ENCODE measurements around the gene SH3D19.

SH3D19 gene

GRCh38 chr4:151174784-151175183 is 150.6 kb downstream of the SH3D19 start:
- Histone ChIP-seq H2AFZ (ENCODE audit: insufficient read depth, low read length, poor library complexity) (no peak overlapping the region), H2BK120ac (ENCODE audit: insufficient read depth, low read length, poor library complexity) (no peak overlapping the region), H3K18ac (ENCODE audit: low read length) (no peak overlapping the region), H4K12ac (ENCODE audit: low read depth, low read length) (no peak overlapping the region), H3K4me2 (ENCODE audit: low read length) (no peak overlapping the region), H3K27ac (ENCODE audit: low read depth, low read length) (no peak overlapping the region), H4K91ac (ENCODE audit: low read depth, low read length) (no peak overlapping the region), H2BK5ac (ENCODE audit: low read depth, low read length, poor library complexity) (no peak overlapping the region), H2BK12ac (ENCODE audit: low read length) (no peak overlapping the region), H3K27me3 (ENCODE audit: insufficient read depth, low read length) (no peaks in the 10 kb centered on the region), H3K79me1 (ENCODE audit: low read length) (no peaks in the 10 kb centered on the region), H3K4me1 (ENCODE audit: control insufficient read depth in 1 of 2, insufficient read depth in 2 of 2, low read length in 2 of 2) (peaks cover 0 to 3% of the 10 kb centered on the region in 2 experiments), H3K4ac (ENCODE audit: low read depth, low read length) (no peak overlapping the region), H2AK5ac (ENCODE audit: low read length) (no peak overlapping the region), H3K36me3 (ENCODE audit: control insufficient read depth in 1 of 2, insufficient read depth in 2 of 2, low read length in 2 of 2) (peaks cover 7 to 17% of the 10 kb centered on the region in 2 experiments), H4K8ac (ENCODE audit: low read depth, low read length) (no peak overlapping the region), H3K79me2 (ENCODE audit: control insufficient read depth, insufficient read depth, low read length, poor library complexity) (no peaks in the 10 kb centered on the region), H3K9me3 (ENCODE audit: insufficient read depth, low read depth, low read length) (no peaks in the 10 kb centered on the region), H3K9ac (ENCODE audit: low read length) (no peak overlapping the region), H3K4me3 (ENCODE audit: low read depth, low read length) (no peak overlapping the region), H3K14ac (ENCODE audit: low read length) (no peak overlapping the region), H3K23ac (ENCODE audit: low read length) (no peak overlapping the region)
- DNase-seq = no peak
- WGBS (ENCODE audit: extremely low coverage, insufficient coverage, insufficient read length) = no CpG with 5 or more reads among the region's 7 CpGs

GRCh38 chr4:151173871-151174270 is 151.5 kb downstream of the SH3D19 start:
- no peak overlapping the region for H4K12ac ChIP-seq (ENCODE audit: low read depth, low read length)
- H2AFZ ChIP-seq (ENCODE audit: insufficient read depth, low read length, poor library complexity) = no peak overlapping the region
- WGBS (ENCODE audit: extremely low coverage, insufficient coverage, insufficient read length) = no CpG with 5 or more reads among the region's 3 CpGs
- H3K27me3 ChIP-seq (ENCODE audit: insufficient read depth, low read length) = no peaks in the 10 kb centered on the region
- no peaks in the 10 kb centered on the region for H3K9me3 ChIP-seq (ENCODE audit: insufficient read depth, low read depth, low read length)
- no peaks in the 10 kb centered on the region for H3K79me1 ChIP-seq (ENCODE audit: low read length)
- no peak overlapping the region for H2BK12ac ChIP-seq (ENCODE audit: low read length)
- H4K8ac ChIP-seq (ENCODE audit: low read depth, low read length) = no peak overlapping the region
- H2AK5ac ChIP-seq (ENCODE audit: low read length) = no peak overlapping the region
- no peak overlapping the region for H2BK5ac ChIP-seq (ENCODE audit: low read depth, low read length, poor library complexity)
- no peak overlapping the region for H3K4ac ChIP-seq (ENCODE audit: low read depth, low read length)
- H3K4me1 ChIP-seq (ENCODE audit: control insufficient read depth in 1 of 2, insufficient read depth in 2 of 2, low read length in 2 of 2) = peaks cover 0 to 3% of the 10 kb centered on the region in 2 experiments
- no peak for DNase-seq
- peaks cover 7 to 17% of the 10 kb centered on the region in 2 experiments for H3K36me3 ChIP-seq (ENCODE audit: control insufficient read depth in 1 of 2, insufficient read depth in 2 of 2, low read length in 2 of 2)
- no peak overlapping the region for H3K18ac ChIP-seq (ENCODE audit: low read length)
- H3K4me3 ChIP-seq (ENCODE audit: low read depth, low read length) = no peak overlapping the region
- no peaks in the 10 kb centered on the region for H3K79me2 ChIP-seq (ENCODE audit: control insufficient read depth, insufficient read depth, low read length, poor library complexity)
- no peak overlapping the region for H3K14ac ChIP-seq (ENCODE audit: low read length)
- no peak overlapping the region for H3K23ac ChIP-seq (ENCODE audit: low read length)
- no peak overlapping the region for H3K9ac ChIP-seq (ENCODE audit: low read length)
- H2BK120ac ChIP-seq (ENCODE audit: insufficient read depth, low read length, poor library complexity) = no peak overlapping the region
- H3K27ac ChIP-seq (ENCODE audit: low read depth, low read length) = no peak overlapping the region
- no peak overlapping the region for H4K91ac ChIP-seq (ENCODE audit: low read depth, low read length)
- H3K4me2 ChIP-seq (ENCODE audit: low read length) = no peak overlapping the region

- H4K12ac ChIP-seq (ENCODE audit: low read depth, low read length) = no peak overlapping the region
- no peak overlapping the region for H3K4me3 ChIP-seq (ENCODE audit: low read depth, low read length)
- H3K4me1 ChIP-seq (ENCODE audit: control insufficient read depth in 1 of 2, insufficient read depth in 2 of 2, low read length in 2 of 2) = peaks cover 0 to 3% of the 10 kb centered on the region in 2 experiments
- DNase-seq = peak in 1 of 2 donors; percentile 63
- H2BK12ac ChIP-seq (ENCODE audit: low read length) = no peak overlapping the region
- no peak overlapping the region for H3K4me2 ChIP-seq (ENCODE audit: low read length)
- no peak overlapping the region for H3K18ac ChIP-seq (ENCODE audit: low read length)
- H3K79me1 ChIP-seq (ENCODE audit: low read length) = no peaks in the 10 kb centered on the region
- H2AFZ ChIP-seq (ENCODE audit: insufficient read depth, low read length, poor library complexity) = no peak overlapping the region
- WGBS (ENCODE audit: extremely low coverage, insufficient coverage, insufficient read length) = no CpG with 5 or more reads among the region's 3 CpGs
- no peaks in the 10 kb centered on the region for H3K9me3 ChIP-seq (ENCODE audit: insufficient read depth, low read depth, low read length)
- H4K8ac ChIP-seq (ENCODE audit: low read depth, low read length) = no peak overlapping the region
- peaks cover 7 to 12% of the 10 kb centered on the region in 2 experiments for H3K36me3 ChIP-seq (ENCODE audit: control insufficient read depth in 1 of 2, insufficient read depth in 2 of 2, low read length in 2 of 2)
- H3K14ac ChIP-seq (ENCODE audit: low read length) = no peak overlapping the region
- H3K79me2 ChIP-seq (ENCODE audit: control insufficient read depth, insufficient read depth, low read length, poor library complexity) = no peaks in the 10 kb centered on the region
- no peak overlapping the region for H2BK120ac ChIP-seq (ENCODE audit: insufficient read depth, low read length, poor library complexity)
- H2BK5ac ChIP-seq (ENCODE audit: low read depth, low read length, poor library complexity) = no peak overlapping the region
- no peak overlapping the region for H2AK5ac ChIP-seq (ENCODE audit: low read length)
- no peak overlapping the region for H3K27ac ChIP-seq (ENCODE audit: low read depth, low read length)
- no peak overlapping the region for H3K23ac ChIP-seq (ENCODE audit: low read length)
- no peak overlapping the region for H4K91ac ChIP-seq (ENCODE audit: low read depth, low read length)
- H3K27me3 ChIP-seq (ENCODE audit: insufficient read depth, low read length) = no peaks in the 10 kb centered on the region
- no peak overlapping the region for H3K4ac ChIP-seq (ENCODE audit: low read depth, low read length)
- H3K9ac ChIP-seq (ENCODE audit: low read length) = no peak overlapping the region
These were observed 155.5 kb downstream of the SH3D19 start for GRCh38 chr4:151169900-151170299.

- Histone ChIP-seq H3K14ac (ENCODE audit: low read length) (no peak overlapping the region), H3K18ac (ENCODE audit: low read length) (no peak overlapping the region), H2BK5ac (ENCODE audit: low read depth, low read length, poor library complexity) (no peak overlapping the region), H4K12ac (ENCODE audit: low read depth, low read length) (no peak overlapping the region), H3K79me1 (ENCODE audit: low read length) (no peaks in the 10 kb centered on the region), H2BK120ac (ENCODE audit: insufficient read depth, low read length, poor library complexity) (no peak overlapping the region), H3K9me3 (ENCODE audit: insufficient read depth, low read depth, low read length) (no peaks in the 10 kb centered on the region), H2AFZ (ENCODE audit: insufficient read depth, low read length, poor library complexity) (no peak overlapping the region), H2AK5ac (ENCODE audit: low read length) (no peak overlapping the region), H3K4me2 (ENCODE audit: low read length) (no peak overlapping the region), H3K23ac (ENCODE audit: low read length) (no peak overlapping the region), H3K36me3 (ENCODE audit: control insufficient read depth in 1 of 2, insufficient read depth in 2 of 2, low read length in 2 of 2) (peaks cover 3 to 6% of the 10 kb centered on the region in 2 experiments), H2BK12ac (ENCODE audit: low read length) (no peak overlapping the region), H3K9ac (ENCODE audit: low read length) (no peak overlapping the region), H4K8ac (ENCODE audit: low read depth, low read length) (no peak overlapping the region), H3K79me2 (ENCODE audit: control insufficient read depth, insufficient read depth, low read length, poor library complexity) (no peaks in the 10 kb centered on the region), H3K27ac (ENCODE audit: low read depth, low read length) (no peak overlapping the region), H4K91ac (ENCODE audit: low read depth, low read length) (no peak overlapping the region), H3K27me3 (ENCODE audit: insufficient read depth, low read length) (no peaks in the 10 kb centered on the region), H3K4me1 (ENCODE audit: control insufficient read depth in 1 of 2, insufficient read depth in 2 of 2, low read length in 2 of 2) (peaks cover 0 to 3% of the 10 kb centered on the region in 2 experiments), H3K4ac (ENCODE audit: low read depth, low read length) (no peak overlapping the region), H3K4me3 (ENCODE audit: low read depth, low read length) (no peak overlapping the region)
- no CpG with 5 or more reads among the region's 7 CpGs for WGBS (ENCODE audit: extremely low coverage, insufficient coverage, insufficient read length)
- DNase-seq = no peak
These were observed 156.2 kb downstream of the SH3D19 start for GRCh38 chr4:151169223-151169622.

Measured in trophoblast cell (in vitro differentiated cells and primary cell).